Activated T-cell treated with anti-CD3 and anti-CD28 coated beads for 24 hours (primary cell): ENCODE data around the gene C4B.

Source experiments
- DNase-seq: peaks from one replicate; pipeline ENCODE4 v3.0.0-alpha.2; 2020; ENCODE audit warnings: low read depth

The C4B gene

DNA sequence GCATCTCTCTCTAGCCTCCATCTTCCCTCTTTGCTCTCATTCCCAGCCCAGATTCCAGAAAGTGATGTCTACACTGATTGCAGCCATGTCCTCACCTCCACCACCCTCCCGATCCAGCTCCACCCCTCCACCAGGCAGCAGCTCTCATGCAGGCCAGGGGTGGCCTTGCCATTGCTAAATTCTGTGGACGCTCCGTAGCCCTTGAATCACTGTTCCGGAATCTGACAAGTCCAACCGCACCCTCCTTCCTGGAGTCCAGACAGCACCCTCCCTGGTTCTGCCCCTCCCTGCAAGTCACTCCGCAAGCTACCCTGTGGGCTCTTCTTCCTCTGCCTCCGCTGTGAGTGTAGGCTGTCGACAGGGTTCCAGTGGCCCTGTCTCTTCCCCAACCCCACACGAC lies 68.3 kb downstream of the C4B start:
- DNase-seq: no peak

DNA sequence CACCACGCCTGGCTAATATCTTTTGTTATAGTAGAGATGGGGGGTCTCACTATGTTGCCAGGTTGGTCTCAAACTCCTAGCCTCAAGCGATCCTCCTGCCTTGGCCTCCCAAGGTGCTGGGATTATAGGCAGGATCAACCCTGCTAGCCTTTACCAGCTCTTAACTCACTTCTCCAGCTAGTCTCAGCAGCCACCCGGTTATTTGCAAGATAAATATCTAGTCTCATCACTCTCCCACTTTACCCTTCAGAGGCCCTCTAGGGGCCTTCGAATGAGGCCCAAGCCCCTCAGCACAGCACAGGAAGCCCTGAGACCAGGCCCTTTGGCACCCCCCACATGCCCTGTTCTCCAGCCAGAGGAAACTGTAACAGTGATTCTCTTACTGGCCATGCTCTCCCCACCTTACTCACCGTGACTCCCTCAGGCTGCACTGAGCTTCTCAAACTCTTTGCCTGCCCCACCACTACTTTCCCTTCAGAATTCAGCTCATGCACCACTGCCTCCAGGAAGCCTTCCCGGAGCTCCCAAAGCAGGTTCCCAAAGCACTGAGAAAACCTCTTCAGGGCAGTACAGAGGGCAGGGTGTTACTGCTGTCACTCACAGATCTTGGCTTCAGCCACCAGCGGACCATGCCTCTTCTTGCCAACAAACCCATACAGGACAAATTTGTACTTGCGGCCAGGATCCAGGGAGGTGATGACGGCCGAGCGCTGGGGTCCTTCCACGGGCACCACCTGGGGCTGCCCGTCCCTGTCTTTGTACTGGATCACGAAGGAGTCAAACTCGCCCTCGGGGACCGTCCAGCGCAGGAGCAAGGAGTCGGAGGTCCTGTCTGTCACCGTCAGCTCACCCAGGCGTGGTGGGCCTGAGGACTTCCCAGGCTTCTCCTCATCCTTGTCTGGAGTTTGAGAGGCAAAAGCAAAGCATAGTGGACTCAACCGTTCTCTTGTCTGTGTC lies 69.5 kb downstream of the C4B start:
- no peak for DNase-seq

DNA sequence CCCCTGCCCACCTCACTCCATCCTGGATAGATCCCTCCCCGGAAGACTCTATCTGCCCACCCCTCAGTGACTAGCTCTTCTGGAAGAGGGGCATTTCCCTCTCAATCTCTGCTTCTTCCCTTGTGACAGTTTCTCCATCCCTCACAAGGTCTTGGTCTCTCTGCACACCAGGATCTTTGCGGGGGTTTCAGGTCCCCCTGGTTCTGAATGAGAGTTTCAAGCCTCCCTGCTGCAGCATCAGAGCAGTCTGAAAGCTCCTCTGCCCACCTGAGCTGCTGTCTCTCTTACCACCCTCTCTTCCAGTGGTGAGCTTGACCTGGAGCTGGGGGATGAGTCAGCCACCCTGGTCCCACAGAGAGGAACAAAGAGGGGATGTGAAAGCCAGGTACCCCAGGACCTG lies 70.2 kb downstream of the C4B start:
- DNase-seq: no peak
